ENCODE data around the gene SMCO1.
A peak's percentile ranks its signal among the peaks of the same experiment; 100 is the strongest.
"Not testable (repeated sequence)": the region's sequence is repeated elsewhere in the genome, so short reads cannot be mapped to it uniquely, and the experiment has no call there.

SMCO1 gene

DNA sequence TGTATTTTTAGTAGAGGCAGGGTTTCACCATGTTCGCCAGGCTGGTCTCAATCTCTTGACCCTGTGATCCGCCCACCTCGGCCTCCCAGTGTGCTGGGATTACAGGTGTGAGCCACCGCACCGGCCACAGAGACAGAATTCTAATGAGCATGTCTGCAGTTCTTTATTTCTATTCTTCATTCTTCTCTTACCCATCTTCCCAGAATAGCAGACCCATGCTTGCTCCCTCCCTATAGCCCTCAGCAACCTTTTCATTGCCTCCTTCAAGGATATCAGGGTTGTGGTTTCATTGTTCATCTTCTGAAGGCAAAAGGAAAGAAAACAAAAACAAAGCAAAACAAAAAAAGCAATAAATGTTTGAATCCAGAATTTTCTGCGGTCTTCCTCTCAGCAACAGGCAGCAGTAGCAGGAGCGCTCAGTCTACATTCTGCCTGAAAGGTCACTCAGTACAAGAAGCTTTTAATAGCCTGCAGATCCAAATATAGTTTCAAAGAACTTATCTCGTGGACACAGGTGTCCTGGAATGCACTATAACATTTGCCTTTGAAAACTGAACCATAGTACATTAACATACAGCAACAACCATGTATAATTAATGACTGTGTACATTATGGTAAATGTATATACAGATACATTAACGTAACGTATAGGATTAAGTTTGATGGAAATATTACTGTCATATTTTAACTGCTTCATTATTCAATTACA is at the start of gene SMCO1:
SMCO1 (minus strand) TSS at position 434 of the 709 bp plus-strand sequence; CDS start at position 297, 137 bp downstream.
- no peak for DNase-seq

DNA sequence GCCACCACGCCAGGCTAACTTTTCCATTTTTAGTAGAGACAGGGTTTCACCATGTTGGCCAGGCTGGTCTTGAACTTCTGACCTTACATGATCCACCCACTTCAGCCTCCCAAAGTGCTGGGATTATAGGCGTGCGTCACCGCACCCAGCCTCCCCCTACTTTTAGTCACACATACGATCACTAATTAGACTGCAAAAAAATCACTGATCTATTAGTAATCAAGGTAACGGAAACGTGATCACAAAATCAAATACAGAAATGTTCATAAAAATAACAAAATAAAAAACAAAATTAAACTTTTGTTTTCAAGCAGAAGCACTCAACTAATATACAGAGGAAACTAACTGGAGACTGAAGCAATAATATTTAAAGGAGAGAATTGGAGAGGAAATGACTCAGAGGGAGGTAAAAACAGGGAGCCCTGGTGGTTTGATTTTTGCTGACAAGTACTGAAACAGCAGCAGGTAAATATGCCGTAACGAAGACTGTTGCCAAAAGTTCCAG is 48.6 kb upstream of the SMCO1 start:
- peak; percentile 5 to 9 for DNase-seq

GRCh38 chr3:196559826-196560225 is 44.7 kb upstream of the SMCO1 start:
- DNase-seq, result no peak

- no peak for DNase-seq
These were observed 43.3 kb upstream of the SMCO1 start for GRCh38 chr3:196558476-196558875.

DNA sequence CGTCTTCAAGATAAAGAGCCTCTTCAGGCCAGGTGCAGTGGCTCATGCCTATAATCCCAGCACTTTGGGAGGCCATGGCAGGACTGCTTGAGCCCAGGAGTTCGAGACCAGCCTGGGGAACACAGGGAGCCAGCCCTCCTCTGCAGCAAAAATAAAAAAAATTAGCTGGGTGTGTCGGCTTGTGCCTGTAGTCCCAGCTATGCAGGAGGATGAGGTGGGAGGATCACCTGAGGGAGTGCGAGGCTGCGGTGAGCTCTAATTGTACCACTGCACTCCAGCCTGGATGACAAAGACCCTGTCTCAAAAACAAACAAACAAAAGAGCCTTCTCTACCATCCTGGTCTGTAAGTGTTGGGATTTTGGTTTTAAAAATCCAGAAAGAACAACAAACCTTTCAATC is 42.1 kb upstream of the SMCO1 start:
- no peak for DNase-seq

- DNase-seq, result no peak
These were observed 40.1 kb upstream of the SMCO1 start for GRCh38 chr3:196555295-196555694.

DNA sequence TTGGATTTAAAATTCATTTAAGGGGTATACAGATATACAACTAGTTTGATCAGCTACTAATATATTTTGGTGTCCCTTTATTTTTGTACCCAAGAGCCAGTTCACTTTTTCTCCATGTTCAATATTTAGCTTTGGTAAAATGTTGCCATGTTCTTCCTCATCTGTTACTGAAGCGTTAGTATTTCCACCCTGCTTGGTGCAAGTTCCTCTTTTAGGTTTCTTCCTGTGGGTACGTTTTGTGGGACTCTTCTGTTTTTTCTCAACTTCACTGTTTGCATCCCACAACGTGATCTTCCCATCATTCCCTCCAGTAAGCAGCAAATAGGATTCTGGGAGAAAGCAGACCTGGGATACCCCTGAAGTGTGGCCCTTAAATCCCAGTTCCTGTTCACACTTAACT is 39.1 kb upstream of the SMCO1 start:
- DNase-seq, result no peak

GRCh38 chr3:196553551-196553950 is 38.4 kb upstream of the SMCO1 start:
- no peak for DNase-seq

DNA sequence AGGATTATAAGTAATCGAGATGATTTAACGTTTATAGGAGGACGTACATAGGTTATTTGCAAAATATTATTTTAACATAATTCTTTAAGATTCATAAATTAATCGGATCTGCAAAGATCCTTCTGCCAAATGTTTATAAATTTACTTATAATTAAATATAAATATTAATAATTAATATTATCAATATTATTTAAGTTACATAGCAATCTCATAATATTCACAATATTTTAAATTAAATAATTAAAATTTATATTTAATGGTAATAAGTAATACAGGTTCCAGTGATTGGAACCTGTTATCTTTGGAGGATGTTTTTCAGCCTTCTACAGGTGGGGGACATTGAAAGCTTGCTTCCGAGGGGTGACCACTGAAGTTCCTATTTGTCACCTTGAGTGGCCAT is 37.1 kb upstream of the SMCO1 start:
- DNase-seq, result no peak

- not testable (repeated sequence) for DNase-seq
These were observed 35.0 kb upstream of the SMCO1 start for GRCh38 chr3:196550172-196550571.

GRCh38 chr3:196549312-196549711 is 34.2 kb upstream of the SMCO1 start:
- DNase-seq, result not testable (repeated sequence)

DNA sequence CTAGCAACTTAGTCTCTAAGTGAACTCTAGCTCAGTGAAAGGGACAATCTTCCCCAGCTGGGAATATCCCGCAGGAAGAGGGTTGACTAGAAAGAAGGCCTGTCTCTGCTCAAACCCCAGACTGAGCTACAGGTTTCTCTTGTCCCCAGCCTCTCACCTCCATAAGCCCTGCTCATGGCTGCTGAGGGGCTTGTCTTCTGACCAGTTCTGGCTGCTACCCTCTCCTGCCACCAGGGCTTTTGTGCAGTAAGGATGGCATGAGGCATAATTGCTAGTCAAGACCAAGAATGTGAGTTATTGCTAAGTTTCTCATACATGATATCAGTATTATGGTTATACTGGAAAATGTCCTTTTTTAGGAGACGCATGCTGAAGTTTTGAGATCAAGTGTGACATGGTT is 31.9 kb upstream of the SMCO1 start:
- no peak for DNase-seq

GRCh38 chr3:196546537-196546936 is 31.4 kb upstream of the SMCO1 start:
- DNase-seq, result no peak

GRCh38 chr3:196544491-196544992 is 29.4 kb upstream of the SMCO1 start:
- DNase-seq, result no peak

DNA sequence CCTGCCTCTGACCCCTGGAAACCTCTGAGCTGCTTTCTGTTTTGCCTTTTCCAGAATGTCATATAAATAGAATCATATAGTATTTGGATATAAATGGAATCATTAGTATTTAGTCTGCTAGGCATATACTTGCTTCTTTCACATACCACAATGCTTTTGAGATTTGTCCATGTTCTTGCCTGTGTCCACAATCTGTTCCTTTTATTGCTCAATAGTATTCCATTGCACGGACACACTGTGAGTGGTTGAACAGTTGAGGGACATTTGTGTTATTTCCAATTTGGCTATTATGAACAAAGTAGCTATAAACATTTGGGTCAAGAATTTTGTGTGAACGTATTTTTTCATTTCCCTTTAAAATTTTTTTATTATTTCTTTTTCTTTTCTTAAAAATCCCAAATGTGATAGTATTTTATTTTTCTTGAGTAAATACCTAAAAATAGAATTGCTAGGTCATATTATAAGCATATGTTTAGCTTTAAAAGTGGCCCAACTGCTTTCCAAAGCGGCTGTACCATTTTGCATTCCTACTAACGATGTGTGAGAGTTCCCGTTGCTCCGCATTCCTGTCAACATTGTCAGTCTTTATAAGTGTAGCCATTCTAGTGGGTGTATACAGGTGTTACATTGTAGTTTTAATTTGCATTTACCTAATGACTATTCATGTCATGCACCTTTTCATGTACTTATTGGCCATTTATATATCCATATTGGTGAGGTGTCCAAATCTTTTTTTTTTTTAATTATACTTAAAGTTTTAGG is 26.7 kb upstream of the SMCO1 start:
- DNase-seq, result no peak

- DNase-seq, result peak; percentile 49 to 61
These were observed 22.3 kb upstream of the SMCO1 start for GRCh38 chr3:196537319-196537984.

DNA sequence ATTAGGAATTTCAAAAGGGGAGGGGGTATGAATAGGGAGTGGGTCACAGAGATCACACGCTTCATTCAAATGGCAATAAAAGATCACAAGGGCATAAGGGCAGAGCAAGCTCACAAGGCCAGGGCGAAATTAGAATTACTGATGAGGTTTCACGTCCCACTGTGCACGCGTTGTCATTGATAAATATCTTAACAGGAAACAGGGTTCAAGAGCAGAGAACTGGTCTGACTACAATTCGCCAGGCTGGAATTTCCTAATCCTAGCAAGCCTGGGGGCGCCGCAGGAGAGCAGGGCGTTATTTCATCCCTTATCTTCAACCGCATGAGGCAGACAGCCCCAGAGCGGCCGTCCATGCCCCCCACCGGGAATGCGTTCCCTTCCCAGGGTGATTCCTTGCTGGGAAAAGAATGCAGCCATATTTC is 18.1 kb upstream of the SMCO1 start:
- no peak for DNase-seq

DNA sequence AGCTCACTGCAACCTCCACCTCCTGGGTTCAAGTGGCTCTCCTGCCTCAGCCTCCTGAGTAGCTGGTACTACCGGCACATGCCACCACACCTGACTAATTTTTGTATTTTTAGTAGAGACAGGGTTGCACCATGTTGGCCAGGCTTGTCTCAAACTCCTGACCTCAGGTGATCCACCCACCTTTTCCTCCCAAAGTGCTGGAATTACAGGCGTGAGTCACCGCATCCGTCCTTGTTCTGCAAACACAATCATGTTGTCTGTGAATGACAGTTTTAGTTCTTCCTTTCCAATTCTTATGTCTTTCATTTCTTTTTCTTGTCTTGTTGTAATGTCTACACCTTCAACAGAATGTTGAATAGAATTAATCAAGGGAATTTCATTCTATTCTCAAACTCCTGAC is 16.3 kb upstream of the SMCO1 start:
- DNase-seq, result no peak

DNA sequence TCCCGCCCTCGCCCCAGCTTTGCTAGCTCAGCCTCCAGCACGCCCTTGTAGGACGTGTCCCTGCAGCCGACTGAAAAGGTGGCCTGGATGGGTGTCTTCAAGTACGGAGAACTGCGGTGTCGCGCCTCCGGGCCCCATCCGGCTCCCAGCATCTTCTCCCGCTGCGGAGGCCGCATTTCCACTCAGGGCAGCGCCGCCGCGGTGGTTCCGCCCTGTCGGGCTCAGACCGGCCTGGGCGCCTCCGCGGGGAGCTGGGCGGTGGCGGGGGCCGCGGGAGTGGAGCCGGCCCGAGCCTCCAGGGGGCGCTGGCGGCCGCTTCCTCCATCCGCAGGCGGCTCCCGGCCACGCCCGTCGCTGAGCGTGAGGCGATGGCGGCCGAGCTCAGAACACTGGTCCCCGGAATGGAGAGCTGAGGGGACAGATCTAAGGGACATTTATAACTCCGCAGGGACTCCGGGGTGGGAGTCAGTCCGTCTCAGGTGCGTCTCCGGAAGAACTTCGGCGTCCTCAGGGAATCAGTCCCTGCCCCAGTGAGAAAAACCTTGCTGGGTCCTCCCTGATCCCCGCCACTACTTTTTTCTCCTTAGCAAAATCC is 13.6 kb upstream of the SMCO1 start:
- DNase-seq, result peak; percentile 70 to 90

DNA sequence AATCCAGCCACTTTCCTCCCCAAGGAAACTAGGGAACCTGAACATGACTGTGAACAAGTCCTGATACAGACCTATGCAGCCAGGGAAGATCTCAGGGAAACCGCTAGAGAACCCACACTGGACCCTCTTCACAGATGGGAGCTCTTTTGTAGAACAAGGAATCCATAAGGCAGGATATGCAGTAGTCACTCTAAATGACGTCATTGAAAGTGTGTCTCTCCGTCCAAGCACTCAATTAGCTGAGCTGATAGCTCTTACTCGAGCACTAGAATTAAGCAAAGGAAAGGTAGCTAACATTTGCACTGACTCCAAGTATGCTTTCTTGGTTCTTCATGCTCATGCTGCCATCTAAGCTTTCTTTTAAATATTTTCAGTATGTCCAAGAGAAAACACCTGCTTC is 10.0 kb upstream of the SMCO1 start:
- DNase-seq, result no peak

- no peak for DNase-seq
These were observed 9.4 kb upstream of the SMCO1 start for GRCh38 chr3:196524527-196524926.

DNA sequence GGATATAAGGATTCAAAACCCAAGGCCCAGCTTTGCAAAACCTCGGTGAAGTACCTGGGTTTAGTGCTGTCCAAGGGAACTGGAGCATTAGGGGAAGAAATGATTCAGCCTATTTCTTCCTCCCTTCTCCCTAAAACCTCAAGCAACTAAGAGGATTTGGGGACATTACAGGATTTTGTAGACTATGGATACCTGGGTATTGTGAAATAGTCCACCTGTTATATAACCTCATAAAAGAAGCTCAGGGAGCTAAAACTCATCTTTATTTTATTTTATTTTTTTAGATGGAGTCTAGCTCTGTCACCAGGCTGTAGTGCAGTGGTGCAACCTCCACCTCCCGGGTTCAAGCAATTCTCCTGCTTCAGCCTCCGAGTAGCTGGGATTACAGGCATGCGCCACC is 8.7 kb upstream of the SMCO1 start:
- no peak for DNase-seq

DNA sequence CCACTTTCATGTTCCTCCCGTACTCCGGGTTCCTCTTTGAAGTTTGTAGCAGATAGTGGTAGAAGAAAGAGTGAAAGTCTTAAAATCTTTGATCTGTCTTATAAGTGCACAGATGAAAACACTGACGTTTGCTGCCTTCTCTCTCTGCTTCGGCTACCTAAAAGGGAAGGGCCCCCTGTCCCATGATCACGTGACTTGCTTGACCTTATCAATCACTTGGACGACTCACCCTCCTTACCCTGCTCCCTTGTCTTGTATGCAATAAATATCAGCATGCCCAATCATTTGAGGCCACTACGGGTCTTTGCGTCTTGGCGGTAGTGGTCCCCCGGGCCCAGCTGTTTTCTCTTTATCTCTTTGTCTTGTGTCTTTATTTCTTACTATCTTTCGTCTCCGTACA is 6.1 kb upstream of the SMCO1 start:
- DNase-seq, result not testable (repeated sequence)

Measured in stimulated activated CD4-positive, alpha-beta T cell treated with anti-CD3 and anti-CD28 coated beads, Interleukin-4, amount 100 ng/mL, for 4 hours (primary cell).